NCI-H2107 treated with DMSO at 0.1 percent for 48 hours (cell line): ENCODE data around the gene SLC4A2.
"Not testable (repeated sequence)": the region's sequence is repeated elsewhere in the genome, so short reads cannot be mapped to it uniquely, and the experiment has no call there.

Source experiments
- DNase-seq: peaks from one replicate; lab custom pipeline; 2025; ENCODE audit not compliant: unreplicated experiment; lab: John Stamatoyannopoulos, UW

The SLC4A2 gene

DNA sequence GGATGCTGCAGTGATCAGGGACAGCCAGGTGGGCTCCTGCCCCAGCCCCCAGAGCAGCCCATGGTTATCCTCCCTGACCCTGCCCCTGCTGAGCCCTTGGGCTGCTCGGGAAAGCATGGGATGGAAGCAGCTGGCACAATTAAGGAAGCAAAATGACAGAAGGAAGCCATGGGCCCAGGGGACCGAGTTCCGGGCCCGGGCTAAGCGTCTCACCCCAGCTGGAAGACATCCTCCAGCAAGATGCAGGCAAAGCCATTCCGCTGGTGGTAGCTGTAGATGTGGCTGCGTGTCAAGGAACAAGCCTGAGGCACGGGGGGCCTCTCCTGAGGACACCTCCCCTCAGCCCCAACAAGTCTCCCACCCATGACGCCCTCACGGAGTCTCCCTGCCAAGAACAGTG is 36.2 kb upstream of the SLC4A2 start:
- no peak for DNase-seq

DNA sequence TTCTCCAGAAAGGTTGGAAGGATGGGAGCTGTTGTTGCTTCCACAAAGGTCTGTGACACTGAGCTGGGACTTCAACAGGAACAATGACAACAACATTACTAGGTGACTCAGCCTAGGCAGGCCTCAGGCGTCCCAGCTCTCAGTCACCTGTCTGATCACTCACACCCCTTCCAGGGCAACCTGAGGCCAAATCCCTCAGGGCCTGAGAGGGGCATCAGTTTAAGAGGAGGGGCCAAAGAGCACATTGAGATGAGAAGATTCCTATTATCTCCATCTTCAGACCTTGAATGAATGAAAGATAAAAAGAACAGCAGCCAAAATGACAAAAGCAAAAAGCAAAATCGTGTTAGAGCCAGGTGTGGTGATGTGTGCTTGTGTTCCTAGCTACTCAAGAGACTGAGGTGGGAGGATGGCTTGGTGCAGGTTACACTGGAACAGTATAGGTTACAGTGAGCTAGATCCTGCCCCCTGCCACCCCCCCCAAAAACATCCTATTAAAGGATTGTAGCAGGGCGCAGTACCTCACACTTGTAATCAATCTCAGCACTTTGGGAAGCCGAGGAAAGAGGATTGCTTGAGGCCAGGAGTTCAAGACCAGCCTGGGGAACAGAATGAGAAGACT is 34.8 kb upstream of the SLC4A2 start, which contains the start of gene ATG9B:
Gene ATG9B, minus strand, starts transcription at position 60 of the 622 bp plus-strand sequence. CDS start 71 bp downstream, outside the sequence.
- peak; percentile 22 for DNase-seq

GRCh38 chr7:151025924-151026671 is 33.3 kb upstream of the SLC4A2 start:
- DNase-seq: no peak

DNA sequence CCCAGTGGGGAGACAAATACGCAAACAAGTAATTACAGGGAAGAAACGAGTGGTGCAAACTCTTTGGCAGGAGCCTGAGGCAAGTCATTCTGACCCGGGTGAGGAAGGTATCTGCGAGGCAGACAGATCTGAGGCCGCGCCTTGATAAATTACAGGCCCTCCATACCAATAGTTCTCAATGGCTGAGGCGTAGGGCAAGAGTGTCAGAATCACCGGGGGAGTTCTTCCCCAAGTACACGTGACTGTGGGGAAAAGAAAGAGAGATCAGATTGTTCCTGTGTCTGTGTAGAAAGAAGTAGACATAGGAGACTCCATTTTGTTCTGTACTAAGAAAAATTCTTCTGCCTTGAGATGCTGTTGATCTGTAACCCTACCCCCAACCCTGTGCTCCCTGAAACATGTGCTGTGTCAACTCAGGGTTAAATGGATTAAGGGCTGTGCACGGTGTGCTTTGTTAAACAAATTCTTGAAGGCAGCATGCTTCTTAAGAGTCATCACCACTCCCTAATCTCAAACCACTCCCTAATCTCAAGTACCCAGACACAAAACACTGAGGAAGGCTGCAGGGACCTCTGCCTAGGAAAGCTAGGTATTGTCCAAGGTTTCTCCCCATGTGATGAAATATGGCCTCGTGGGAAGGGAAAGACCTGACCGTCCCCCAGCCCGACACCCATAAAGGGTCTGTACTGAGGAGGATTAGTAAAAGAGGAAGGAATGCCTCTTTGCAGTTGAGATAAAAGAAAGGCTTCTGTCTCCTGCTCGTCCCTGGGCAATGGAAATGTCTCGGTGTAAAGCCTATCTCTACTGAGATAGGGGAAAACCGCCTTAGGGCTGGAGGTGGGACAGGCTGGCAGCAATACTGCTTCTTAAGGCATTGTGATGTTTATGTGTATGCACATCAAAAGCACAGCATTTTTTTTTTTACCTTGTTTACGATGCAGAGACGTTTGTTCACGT is 32.3 kb upstream of the SLC4A2 start:
- DNase-seq: not testable (repeated sequence)

DNA sequence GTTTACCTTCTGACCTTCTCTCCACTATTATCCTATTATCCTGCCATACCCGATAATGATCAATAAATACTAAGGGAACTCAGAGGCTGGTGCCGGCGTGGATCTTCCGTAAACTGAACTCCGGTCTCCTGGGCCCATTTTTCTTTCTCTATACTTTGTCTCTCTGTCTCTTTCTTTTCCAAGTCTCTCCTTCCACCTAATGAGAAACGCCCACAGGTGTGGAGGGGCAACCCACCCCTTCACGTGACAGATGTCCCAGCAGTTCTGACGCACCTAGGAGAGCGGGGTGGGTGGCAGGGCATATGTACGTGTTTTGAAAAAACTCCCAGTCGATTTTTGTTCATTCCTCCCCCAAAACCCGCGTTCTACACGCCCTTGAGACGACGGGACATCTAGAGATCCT is 31.7 kb upstream of the SLC4A2 start:
- not testable (repeated sequence) for DNase-seq

GRCh38 chr7:151028131-151028947 is 31.1 kb upstream of the SLC4A2 start, which contains the start of gene ABCB8:
Gene ABCB8, plus strand, starts transcription at chr7:151028450. Its CDS starts 66 bp downstream, at chr7:151028516.
- DNase-seq: peak; percentile 98

- DNase-seq: no peak
These were observed 30.4 kb upstream of the SLC4A2 start for GRCh38 chr7:151028948-151029501.

DNA sequence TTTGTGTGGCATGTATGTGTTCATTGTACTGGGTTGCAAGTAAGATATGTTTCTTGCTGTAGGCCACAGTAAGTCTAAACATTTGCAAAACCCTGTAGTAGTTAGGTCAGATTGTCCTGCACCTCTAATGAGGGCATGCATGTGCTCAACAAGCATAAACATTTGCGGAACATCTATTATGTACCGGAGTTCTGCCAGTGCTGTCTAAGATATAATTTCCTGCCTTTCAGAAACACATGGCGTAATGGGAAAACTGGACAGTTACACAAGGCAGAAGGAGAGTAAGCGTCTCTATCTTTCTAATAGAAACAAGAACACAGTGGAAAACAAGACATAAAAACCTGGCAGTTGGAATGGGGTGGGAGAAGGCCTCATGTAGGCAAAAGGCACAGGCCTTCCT is 28.4 kb upstream of the SLC4A2 start:
- no peak for DNase-seq

DNA sequence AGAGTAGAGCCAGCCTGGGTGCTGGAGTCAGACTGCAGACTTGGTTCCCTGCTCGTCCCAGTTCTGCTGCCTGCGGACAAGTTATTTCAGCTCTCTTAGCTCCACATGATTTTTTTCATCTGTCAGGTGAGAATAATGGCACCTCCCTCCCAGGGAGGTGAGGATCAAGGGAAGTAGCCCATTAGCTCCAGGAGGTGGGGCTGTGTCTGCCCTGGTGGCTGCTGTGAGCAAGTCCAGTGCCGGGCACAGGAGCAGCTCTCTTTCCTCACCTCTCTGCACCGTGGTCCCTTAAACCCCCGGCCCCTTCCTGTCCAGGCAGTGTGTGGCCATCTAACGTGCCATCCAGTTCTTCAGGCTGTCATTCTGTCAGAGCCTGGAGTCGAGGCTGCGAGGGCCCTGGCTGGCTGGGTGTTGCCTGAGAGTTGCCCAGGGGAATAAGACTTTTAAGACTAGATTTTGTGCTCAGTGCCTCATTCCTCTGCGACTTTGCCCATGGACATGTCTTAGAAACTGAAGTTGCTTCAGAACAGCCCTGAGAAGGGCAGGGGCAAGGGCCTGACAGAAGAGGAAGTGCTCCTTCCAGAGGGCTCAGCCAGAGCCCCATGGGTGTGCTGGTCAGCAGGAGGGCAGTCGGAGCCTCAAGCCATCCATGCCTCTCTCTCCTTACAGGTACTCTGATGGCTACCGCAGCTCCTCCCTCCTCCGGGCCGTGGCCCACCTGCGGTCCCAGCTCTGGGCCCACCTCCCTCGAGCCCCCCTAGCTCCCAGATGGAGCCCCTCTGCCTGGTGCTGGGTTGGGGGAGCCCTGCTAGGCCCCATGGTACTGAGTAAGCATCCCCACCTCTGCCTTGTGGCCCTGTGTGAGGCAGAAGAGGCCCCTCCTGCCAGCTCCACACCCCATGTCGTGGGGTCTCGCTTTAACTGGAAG is 26.2 kb upstream of the SLC4A2 start:
- DNase-seq: no peak

DNA sequence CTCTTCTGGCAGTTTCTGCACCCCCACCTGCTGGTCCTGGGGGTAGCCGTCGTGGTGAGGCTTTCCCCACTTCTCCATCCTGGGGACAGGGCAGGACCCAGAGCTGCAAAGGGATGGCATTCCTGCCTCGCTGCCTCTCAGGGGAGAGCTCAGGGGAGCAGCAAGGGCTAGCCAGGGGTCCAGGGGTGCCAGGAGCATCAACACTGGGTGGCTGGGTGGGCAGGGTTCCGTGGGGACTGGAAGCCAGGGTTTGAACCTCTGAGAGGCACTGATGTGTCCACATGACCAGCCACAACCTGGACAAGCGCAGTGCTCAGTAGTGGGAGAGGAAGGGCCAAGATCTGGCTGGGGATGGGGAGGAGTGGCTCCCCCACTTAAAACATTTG is 25.5 kb upstream of the SLC4A2 start:
- DNase-seq: no peak

DNA sequence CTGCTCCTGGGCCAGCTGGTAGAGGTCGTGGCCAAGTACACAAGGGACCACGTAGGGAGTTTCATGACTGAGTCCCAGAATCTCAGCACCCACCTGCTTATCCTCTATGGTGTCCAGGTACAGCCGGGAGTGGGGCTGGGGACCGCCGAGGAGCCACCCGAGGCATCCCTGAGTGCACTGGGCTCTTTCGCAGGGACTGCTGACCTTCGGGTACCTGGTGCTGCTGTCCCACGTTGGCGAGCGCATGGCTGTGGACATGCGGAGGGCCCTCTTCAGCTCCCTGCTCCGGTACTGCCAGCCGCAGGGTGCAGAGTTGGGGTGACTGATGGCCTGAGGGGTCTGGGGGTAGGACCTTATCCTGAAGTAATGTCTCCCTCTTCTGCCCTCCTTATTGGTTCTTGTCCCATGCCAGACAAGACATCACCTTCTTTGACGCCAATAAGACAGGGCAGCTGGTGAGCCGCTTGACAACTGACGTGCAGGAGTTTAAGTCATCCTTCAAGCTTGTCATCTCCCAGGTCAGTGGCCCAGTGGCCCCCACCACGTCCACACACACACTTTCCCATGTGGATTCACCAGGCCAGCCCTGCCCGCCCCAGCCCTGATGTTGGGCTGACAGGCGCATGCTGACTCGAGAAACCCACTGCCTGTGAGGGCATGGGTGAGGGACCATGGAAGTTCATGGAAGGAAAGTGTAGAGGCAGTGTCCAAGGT is 24.9 kb upstream of the SLC4A2 start:
- no peak for DNase-seq

DNA sequence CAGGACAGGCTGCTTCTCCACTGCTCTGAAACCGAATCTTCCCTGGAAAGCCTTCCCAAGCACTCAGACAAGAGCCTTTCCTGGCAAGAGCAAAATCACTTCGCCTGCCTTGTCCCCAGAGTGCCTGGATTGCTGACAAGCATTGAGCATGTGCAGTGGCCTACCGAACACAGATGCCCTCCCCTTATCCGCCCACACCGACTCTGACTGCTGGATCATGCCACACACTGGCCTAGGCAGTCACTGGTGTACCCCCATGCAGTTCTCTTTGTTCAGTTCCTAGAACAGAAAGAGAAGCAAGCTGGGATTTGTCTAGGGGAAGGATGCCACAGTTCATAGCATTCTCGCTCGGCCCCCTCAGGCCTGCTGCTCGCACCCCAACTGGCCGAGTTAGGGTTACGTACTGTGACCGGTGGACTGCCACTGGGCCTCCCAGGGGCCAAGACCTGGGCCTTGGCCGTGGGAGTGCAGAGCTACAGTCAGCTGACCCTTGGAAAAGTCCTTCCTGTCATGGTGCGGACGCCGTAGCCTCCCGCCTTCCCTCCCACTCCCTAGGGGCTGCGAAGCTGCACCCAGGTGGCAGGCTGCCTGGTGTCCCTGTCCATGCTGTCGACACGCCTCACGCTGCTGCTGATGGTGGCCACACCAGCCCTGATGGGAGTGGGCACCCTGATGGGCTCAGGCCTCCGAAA is 24.2 kb upstream of the SLC4A2 start:
- DNase-seq: no peak

- no peak for DNase-seq
These were observed 23.5 kb upstream of the SLC4A2 start for GRCh38 chr7:151035902-151036301.

DNA sequence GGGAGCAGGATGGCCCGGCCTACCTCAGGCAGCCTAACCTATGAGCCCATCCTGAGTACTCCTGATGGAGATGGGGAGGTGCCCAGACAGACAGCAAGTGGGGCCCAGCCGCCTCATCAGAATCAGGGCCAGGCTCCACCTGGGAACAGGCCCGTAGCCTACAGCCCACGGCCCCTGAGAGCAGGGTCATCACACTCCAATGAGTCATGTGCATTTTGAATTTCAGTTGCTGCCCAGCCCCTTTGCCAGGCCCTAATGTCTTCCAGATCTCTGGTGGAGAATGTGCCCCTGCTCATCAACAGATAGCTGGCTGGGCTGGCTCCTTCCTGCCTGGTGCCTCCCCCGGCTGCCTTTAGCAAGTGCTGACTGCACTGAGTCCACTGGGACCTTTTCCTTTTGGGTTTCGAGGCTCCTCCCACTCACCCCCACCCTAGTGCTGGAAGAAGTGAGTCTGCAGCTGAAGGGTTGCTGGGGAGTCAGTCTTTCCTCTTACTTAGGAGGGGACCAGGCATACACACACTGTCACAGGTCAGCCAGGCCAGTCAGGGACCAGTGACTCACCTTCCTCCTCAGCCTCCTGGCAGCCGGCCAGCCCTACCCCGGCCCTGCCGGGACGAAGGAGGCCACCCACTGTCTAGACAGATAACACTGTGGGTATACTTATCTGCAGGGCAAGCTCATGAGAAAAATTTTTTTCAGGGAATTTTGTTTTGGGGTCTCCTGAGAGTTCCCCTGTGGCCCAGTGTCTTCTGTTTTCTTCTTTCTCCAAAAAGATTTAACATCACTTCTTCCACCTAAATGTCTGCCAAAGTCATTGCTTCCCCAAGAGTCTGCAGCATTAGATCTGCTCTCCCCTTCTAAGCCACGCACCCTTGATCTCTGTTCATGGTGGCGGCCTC is 20.2 kb upstream of the SLC4A2 start:
- no peak for DNase-seq

DNA sequence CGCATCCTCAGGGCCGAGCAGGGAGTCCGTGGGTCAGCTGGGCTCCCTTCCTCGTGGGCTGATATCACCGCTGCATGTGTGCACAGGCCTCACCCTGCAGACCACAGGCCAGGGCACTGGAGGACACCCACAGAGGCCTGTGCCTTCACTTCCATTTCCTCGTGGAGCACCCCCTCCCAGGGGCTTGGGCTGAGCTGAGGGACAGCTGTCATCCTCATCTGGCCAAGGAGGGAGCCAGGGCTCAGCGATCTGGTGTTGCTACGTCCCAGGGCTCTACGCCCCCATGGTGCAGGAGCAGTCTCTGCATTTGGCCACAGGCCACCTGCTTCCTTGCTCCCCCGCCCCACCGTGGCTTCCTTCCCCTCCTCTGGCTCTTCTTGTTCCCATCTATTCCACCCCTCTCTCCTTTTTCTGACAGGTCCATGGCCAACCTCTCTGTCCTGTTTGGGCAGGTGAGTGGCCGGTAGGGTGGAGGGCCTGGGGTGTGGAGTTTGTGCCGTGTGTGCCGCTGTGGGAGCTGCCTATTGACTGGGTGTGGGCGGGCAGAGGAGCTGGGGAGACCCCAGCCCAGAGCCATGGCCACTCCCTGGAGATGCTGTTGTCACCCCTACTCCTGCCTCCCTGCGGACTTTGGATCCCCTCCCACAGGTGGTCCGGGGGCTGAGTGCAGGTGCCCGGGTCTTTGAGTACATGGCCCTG is 19.4 kb upstream of the SLC4A2 start:
- no peak for DNase-seq

GRCh38 chr7:151040616-151041375 is 18.6 kb upstream of the SLC4A2 start:
- no peak for DNase-seq
